Stimulated activated CD4-positive, alpha-beta T cell treated with anti-CD3 and anti-CD28 coated beads, Interleukin-4, amount 100 ng/mL, for 48 hours (primary cell): Measurements from ENCODE around the gene SLC16A10.
"Not testable (repeated sequence)": the region's sequence is repeated elsewhere in the genome, so short reads cannot be mapped to it uniquely, and the experiment has no call there.

Experiments
- DNase-seq, 2 donors: peaks; one replicate each; pipeline ENCODE4 v3.0.0-alpha.2; 2020; ENCODE audit warnings: low read depth in 2 of 2

SLC16A10 gene

GRCh38 chr6:111087871-111088667, 766 bp downstream of the SLC16A10 start:
- peak; percentile 40 to 57 for DNase-seq

GRCh38 chr6:111088668-111089003, 1.3 kb downstream of the SLC16A10 start:
- DNase-seq = no peak

GRCh38 chr6:111090766-111091165, 3.5 kb downstream of the SLC16A10 start:
- no peak for DNase-seq

GRCh38 chr6:111091987-111092386, 4.7 kb downstream of the SLC16A10 start:
- no peak for DNase-seq

GRCh38 chr6:111095488-111095887, 8.2 kb downstream of the SLC16A10 start:
- not testable (repeated sequence) for DNase-seq

- peak; percentile 2 to 12 for DNase-seq
Measured at GRCh38 chr6:111096246-111096645, 8.9 kb downstream of the SLC16A10 start.

- DNase-seq = no peak
Measured at GRCh38 chr6:111098597-111098996, 11.3 kb downstream of the SLC16A10 start.

- no peak for DNase-seq
Measured at GRCh38 chr6:111101987-111102386, 14.7 kb downstream of the SLC16A10 start.

- DNase-seq = peak; percentile 19 to 24
Measured at GRCh38 chr6:111105578-111105977, 18.3 kb downstream of the SLC16A10 start.

- no peak for DNase-seq
Measured at GRCh38 chr6:111107589-111107988, 20.3 kb downstream of the SLC16A10 start.

- no peak for DNase-seq
Measured at GRCh38 chr6:111110036-111110435, 22.7 kb downstream of the SLC16A10 start.

GRCh38 chr6:111113336-111114086, 26.2 kb downstream of the SLC16A10 start:
- DNase-seq = peak; percentile 24 to 34

- no peak for DNase-seq
Measured at GRCh38 chr6:111114087-111114443, 26.8 kb downstream of the SLC16A10 start.

- no peak for DNase-seq
Measured at GRCh38 chr6:111114482-111114881, 27.2 kb downstream of the SLC16A10 start.

- DNase-seq = no peak
Measured at GRCh38 chr6:111118826-111119225, 31.5 kb downstream of the SLC16A10 start.

GRCh38 chr6:111119571-111120329, 32.4 kb downstream of the SLC16A10 start:
- no peak for DNase-seq

GRCh38 chr6:111121789-111122350, 34.6 kb downstream of the SLC16A10 start:
- no peak for DNase-seq

- DNase-seq = no peak
Measured at GRCh38 chr6:111122458-111123286, 35.4 kb downstream of the SLC16A10 start.

- no peak for DNase-seq
Measured at GRCh38 chr6:111124406-111124805, 37.1 kb downstream of the SLC16A10 start.

GRCh38 chr6:111129013-111129412, 41.7 kb downstream of the SLC16A10 start:
- DNase-seq = no peak

- not testable (repeated sequence) for DNase-seq
Measured at GRCh38 chr6:111131018-111131417, 43.7 kb downstream of the SLC16A10 start.
